Upper lobe of right lung (tissue), 1 donor: ENCODE results near the gene SIK2. TPM values are rescaled to one million over a fixed set of nuclear protein-coding genes. Genes with fewer than 3 reads are reported as not detected.
A peak's percentile ranks its signal among the peaks of the same experiment; 100 is the strongest.

Experiments
- ATAC-seq: fragments of 200-7000 bp; cut with Tn5 transposase; one replicate; pipeline ENCODE4 v1.9.1; 2020; ENCODE audit warnings: mild to moderate bottlenecking, moderate library complexity
- DNase-seq: peaks from one replicate; pipeline ENCODE4 v3.0.0-alpha.2; 2020
- H3K27ac ChIP-seq: fragments of 200-600 bp; one replicate; pipeline ENCODE4 v1.8.0; 2022
- H3K27me3 ChIP-seq: fragments of 200-600 bp; one replicate; pipeline ENCODE4 v1.8.0; 2022; ENCODE audit warnings: mild to moderate bottlenecking
- H3K36me3 ChIP-seq: fragments of 200-600 bp; one replicate; pipeline ENCODE4 v1.8.0; 2022
- H3K4me1 ChIP-seq: fragments of 200-600 bp; one replicate; pipeline ENCODE4 v1.8.0; 2022
- H3K4me3 ChIP-seq: fragments of 200-600 bp; one replicate; pipeline ENCODE4 v1.8.0; 2022; ENCODE audit warnings: mild to moderate bottlenecking
- H3K9me3 ChIP-seq: fragments of 200-600 bp; one replicate; pipeline ENCODE4 v1.8.0; 2022
- CTCF ChIP-seq: fragments of 200-600 bp; IDR thresholded peaks from one replicate; pipeline ENCODE4 v1.8.0; 2022; ENCODE audit warnings: antibody characterized with exemption
- intact Hi-C: fragments of 100-400 bp; cut with DNase I; formaldehyde crosslinking; loops from one replicate; pipeline ENCODE4 v1.11.0; 2022
- long read RNA-seq: library from polyadenylated mRNA; unstranded; transcript quantifications from one replicate; pipeline ENCODE4 v2.0.0, GENCODE V29; 2021
- total RNA-seq: library from RNA; stranded (reverse); fragmentation: NEBNext Ultra II Directional; extraction: Animal tissue kit (Norgen Biotek cat#: 25700); gene quantifications from one replicate; pipeline ENCODE4 v1.2.1, GENCODE V29; 2021
- donor health status: DM: no; HTN: yes; CAD: no; lungs with severe emphysema.

SIK2 gene
- total RNA-seq, result 32.6 TPM
- long read RNA-seq, full-length matches to known transcripts, result 7 of 39 reads
- long read RNA-seq, partial matches to known transcripts, result 16 of 39 reads
- long read RNA-seq, other reads (novel, unspliced or antisense), result 16 of 39 reads

- Histone ChIP-seq H3K4me3 (peak within 1 kb of the TSS; percentile 84), H3K9me3 (no peaks in the 10 kb centered on the region), H3K27me3 (no peaks in the 10 kb centered on the region), H3K4me1 (peaks cover 35% of the 10 kb centered on the region), H3K27ac (peak within 1 kb of the TSS; percentile 94), H3K36me3 (no peaks in the 10 kb centered on the region)
- TF ChIP-seq CTCF, result peak; percentile 90
- ATAC-seq (peak; percentile 98), DNase-seq (peak; percentile 98)
- intact Hi-C loops, result loop anchor here (5.0 kb wide), 1 partner anchor 175 kb away; no protein-coding TSS in a partner anchor
Observed at GRCh38 chr11:111601979-111602864, at the start of gene SIK2. SIK2 (plus strand) TSS chr11:111602449; CDS start chr11:111602564, 115 bp downstream.

- DNase-seq (no peak), ATAC-seq (no peak)
- TF ChIP-seq CTCF, result no peak
- H3K27me3 ChIP-seq, result no peaks in the 10 kb centered on the region
- no peak overlapping the region for H3K4me3 ChIP-seq
- no peaks in the 10 kb centered on the region for H3K4me1 ChIP-seq
- no peaks in the 10 kb centered on the region for H3K36me3 ChIP-seq
- intact Hi-C loops, result no loop called here
- H3K9me3 ChIP-seq, result no peaks in the 10 kb centered on the region
- H3K27ac ChIP-seq, result no peak overlapping the region
Observed at GRCh38 chr11:111554532-111554931, 47.7 kb upstream of the SIK2 start.

- no peaks in the 10 kb centered on the region for H3K9me3 ChIP-seq
- no peaks in the 10 kb centered on the region for H3K4me1 ChIP-seq
- no peaks in the 10 kb centered on the region for H3K36me3 ChIP-seq
- H3K4me3 ChIP-seq, result no peak overlapping the region
- ATAC-seq (no peak), DNase-seq (no peak)
- intact Hi-C loops, result no loop called here
- H3K27me3 ChIP-seq, result no peaks in the 10 kb centered on the region
- TF ChIP-seq CTCF, result no peak
- no peak overlapping the region for H3K27ac ChIP-seq
Observed at GRCh38 chr11:111555255-111555654, 47.0 kb upstream of the SIK2 start.

DNA sequence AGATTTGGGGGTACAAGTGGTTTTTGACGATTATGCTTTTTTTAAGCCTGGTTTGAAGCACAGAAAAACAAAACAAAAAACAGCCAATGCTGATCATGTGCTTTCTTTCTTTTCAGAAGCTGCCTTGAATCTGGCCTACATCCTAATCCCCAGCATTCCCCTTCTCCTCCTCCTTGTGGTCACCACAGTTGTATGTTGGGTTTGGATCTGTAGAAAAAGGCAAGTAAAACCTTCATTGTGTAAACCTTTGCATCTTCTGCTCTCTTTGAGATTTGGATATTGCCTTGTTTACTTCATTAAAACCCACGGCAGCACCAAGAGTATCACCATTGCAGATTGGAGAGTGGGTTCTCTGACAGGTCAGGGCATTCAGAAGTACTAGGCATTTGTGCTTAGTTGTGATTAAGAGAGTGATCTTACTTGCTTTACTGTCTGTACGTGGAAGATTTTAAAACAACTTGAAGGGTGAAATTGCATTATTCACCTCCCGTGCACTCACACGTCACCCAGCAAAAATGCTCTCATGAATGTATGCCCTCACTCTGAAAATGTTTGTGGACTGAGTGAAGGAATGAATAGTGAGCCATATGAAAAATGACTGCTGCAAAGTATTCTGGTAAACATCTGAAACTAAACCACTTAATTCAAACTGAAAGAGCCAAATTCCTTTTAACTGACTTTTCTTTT lies 44.7 kb upstream of the SIK2 start:
- Histone ChIP-seq H3K4me1 (no peaks in the 10 kb centered on the region), H3K36me3 (no peaks in the 10 kb centered on the region), H3K27ac (no peak overlapping the region), H3K9me3 (no peaks in the 10 kb centered on the region), H3K27me3 (no peaks in the 10 kb centered on the region), H3K4me3 (no peak overlapping the region)
- no peak for TF ChIP-seq CTCF
- ATAC-seq, result peak; percentile 76
- no peak for DNase-seq
- intact Hi-C loops, result no loop called here

DNA sequence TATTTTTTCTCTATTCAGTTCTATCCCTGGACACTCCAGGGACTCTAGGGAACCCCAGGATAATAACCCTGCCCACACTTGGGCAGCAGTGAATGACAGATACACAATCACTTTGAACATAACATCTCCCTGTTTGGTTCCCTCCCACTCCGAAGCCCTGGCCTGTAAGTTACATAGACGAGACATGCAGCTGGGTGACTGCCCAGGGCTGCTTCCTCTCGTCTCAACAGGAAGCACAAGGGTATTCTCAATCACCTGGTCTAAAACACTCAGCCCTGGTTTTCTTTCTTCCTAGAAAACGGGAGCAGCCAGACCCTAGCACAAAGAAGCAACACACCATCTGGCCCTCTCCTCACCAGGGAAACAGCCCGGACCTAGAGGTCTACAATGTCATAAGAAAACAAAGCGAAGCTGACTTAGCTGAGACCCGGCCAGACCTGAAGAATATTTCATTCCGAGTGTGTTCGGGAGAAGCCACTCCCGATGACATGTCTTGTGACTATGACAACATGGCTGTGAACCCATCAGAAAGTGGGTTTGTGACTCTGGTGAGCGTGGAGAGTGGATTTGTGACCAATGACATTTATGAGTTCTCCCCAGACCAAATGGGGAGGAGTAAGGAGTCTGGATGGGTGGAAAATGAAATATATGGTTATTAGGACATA lies 42.3 kb upstream of the SIK2 start:
- H3K27ac ChIP-seq, result no peak overlapping the region
- intact Hi-C loops, result loop anchor here (10.0 kb wide), 1 partner anchor 285 kb away; no protein-coding TSS in a partner anchor

More for the DNA sequence above, 42.3 kb upstream of the SIK2 start:
- Histone ChIP-seq H3K9me3 (no peaks in the 10 kb centered on the region), H3K27me3 (no peaks in the 10 kb centered on the region), H3K4me3 (no peak overlapping the region), H3K36me3 (no peaks in the 10 kb centered on the region), H3K4me1 (no peaks in the 10 kb centered on the region)
- DNase-seq (no peak), ATAC-seq (no peak)
- no peak for TF ChIP-seq CTCF
